Subcutaneous adipose tissue (tissue), 4 donors: ENCODE results near the gene UBTF. TPM values are rescaled to one million over a fixed set of nuclear protein-coding genes. Genes with fewer than 3 reads are reported as not detected.

ENCODE experiments used
- total RNA-seq, 4 donors: library from RNA; depleted of rRNA; stranded (reverse); fragments of >200 nt; gene quantifications; one replicate each; pipeline ENCODE4 v1.1.0, GENCODE V29; 2016
- TF ChIP-seq, protein P1 (sequence below): fragments of 450-650 bp; IDR thresholded peaks from one replicate; pipeline ENCODE4 v1.5.1; 2016; ENCODE audit warnings: low read depth, mild to moderate bottlenecking, control low read depth, antibody characterized with exemption, moderate library complexity

Gene UBTF
- total RNA-seq, 4 donors from 2014 or later: 23.5 to 63.5 (median 35.3) TPM

DNA sequence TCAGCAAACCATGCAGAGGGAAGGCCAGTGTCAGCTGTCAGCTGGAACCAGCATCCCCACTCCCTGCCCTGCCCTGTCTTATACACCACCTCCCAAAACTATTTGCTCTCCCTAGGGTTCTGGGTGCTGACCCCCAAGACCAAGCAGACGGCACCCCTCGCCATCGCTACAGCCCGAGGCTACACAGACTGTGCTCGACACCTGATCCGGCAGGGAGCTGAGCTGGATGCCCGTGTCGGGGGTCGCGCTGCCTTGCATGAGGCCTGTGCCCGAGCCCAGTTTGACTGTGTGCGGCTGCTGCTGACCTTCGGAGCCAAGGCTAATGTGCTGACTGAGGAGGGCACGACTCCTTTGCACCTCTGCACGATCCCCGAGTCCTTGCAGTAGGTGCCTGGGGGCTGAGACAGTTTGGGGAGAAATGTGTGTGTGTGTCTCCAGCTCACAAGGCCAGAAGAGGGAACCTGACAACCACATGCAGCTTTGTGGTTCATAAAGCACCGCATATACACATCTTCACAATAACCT, 47.5 kb downstream of the UBTF start:
- TF ChIP-seq, protein P1, sequence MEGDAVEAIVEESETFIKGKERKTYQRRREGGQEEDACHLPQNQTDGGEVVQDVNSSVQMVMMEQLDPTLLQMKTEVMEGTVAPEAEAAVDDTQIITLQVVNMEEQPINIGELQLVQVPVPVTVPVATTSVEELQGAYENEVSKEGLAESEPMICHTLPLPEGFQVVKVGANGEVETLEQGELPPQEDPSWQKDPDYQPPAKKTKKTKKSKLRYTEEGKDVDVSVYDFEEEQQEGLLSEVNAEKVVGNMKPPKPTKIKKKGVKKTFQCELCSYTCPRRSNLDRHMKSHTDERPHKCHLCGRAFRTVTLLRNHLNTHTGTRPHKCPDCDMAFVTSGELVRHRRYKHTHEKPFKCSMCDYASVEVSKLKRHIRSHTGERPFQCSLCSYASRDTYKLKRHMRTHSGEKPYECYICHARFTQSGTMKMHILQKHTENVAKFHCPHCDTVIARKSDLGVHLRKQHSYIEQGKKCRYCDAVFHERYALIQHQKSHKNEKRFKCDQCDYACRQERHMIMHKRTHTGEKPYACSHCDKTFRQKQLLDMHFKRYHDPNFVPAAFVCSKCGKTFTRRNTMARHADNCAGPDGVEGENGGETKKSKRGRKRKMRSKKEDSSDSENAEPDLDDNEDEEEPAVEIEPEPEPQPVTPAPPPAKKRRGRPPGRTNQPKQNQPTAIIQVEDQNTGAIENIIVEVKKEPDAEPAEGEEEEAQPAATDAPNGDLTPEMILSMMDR: no peak

DNA sequence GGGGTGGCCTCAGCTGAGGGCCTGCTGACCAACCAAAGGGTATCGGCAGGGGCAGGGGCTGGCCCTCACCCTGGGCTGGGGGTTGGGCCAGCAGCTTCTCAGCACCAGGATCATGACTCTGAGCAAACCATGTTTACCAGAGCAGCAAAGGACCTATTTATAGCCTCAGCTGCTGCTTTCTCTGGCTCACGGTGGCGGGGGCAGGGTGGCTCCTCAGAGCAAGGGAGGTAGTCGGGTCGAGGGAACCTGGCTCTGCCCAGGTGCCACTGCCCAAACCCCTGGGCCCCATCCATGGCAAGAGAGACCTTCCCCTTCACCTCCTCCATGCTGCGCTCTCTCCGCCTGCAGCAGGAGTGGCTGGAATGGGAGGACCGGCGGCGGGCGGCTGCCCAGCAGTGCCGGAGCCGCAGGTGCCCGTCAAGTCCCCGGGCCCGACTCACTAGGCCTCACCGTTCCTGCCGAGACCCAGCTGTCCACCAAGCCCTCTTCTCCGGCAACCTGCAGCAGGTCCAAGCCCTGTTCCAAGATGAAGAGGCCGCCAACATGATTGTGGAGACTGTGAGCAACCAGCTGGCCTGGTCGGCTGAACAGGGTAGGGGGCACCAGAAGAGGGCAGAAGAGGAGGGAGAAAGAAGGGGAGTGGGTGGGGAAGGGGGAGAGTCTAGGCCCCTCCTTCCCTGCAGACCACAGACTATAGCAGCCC, 48.8 kb downstream of the UBTF start, which contains the start of gene ASB16:
Gene ASB16 (plus strand): TSS at position 206 of the 703 bp plus-strand sequence. CDS start 86 bp downstream, at position 292.
- TF ChIP-seq, protein P1: no peak

DNA sequence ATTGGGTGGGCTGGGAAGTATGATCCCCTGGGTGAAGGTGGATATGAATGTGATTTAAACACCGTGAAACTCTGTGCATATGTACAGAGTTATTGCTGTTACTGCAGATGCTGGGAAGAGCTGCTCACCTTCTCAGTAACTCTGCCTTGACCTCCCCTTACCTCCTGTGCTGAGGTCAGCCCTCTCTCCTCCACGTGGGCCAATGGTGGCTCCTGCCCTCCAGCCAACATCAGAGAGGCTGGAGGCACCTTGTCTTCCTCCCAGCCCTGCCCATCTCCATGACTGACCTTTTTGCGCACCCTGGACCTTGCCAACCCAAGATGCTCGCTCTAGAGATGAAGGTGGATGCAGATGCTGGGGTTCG, 49.4 kb downstream of the UBTF start:
- TF ChIP-seq, protein P1: no peak

DNA sequence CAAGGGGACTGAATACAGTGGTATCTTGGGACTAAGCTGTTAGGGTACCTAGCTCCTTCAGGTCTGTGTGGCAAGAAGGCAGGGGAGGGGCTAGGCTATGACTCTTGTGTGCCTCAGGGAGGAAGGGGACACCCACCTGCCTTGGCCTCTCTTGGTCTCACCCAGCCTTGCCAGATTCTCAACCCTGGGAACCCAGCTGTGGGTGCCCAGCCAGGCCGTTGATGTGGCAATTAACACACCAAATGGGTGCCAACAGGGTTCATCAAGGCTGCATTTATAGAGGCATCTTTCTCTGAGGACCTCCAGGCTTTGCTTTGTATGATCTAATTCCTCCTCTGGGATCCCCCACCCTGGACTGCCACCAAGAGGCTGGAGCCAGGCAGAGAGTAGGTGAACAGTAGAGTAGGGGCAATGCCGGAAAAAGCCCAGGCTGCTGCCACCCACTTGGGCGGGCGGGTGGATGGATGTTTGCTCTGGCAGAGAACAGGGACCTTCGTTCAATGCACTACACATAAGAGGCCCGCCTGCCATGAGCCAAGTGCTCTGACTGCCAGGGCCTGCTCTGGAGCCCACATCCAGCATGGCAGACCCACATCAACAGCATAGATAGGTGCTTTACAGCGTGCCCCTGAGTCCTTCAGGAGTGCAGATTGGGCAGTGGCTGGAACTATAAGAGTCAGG, 52.2 kb downstream of the UBTF start:
- TF ChIP-seq, protein P1: no peak

DNA sequence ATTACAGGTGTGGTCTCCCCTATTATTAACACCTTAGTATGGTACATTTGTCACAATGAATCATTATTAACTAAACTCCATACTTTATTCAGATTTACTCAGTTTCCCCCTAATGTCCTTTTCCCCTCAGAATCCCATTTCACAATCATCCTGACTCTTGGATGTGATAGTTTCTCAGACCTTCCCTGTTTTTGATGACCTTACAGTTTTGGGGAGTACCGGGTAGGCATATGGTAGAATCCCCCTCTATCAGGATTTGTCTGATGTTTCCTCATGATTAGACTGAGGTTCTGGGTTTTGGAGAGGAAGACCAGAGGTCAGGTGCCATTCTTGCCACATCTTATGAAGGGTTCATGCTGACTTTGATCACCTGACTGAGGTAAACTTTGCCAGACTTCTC, 55.0 kb downstream of the UBTF start:
- TF ChIP-seq, protein P1: no peak

DNA sequence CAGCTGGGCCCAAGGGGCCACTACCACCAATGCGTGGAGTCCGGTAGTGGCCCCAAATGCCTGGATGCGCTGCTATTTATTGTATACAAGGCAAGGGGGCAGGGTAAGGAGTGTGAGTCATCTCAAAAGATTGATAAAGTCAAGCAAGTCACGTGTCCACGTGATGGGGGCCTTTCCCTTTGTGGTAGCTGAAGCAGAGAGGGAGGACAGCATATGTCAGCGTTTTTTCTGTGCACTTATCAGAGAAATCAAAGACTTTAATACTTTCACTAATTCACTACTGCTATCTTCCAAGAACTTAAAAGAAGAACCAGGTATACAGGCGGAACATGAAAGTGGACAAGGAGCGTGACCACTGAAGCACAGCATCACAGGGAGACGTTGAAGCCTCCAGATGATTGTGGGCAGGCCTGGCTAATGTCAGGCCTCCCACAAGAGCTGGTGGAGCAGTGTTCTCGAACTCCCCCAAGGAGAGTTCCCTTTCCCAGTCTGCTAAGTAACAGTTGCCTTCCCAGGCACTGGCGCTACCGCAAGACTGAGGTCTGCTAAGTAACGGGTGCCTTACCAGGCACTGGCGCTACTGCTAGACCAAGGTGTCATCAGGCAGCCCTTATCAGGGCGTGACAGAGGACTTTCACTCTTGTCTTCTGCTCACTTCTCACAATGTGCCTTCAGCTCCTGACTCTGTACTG, 59.8 kb downstream of the UBTF start:
- TF ChIP-seq, protein P1: no peak

DNA sequence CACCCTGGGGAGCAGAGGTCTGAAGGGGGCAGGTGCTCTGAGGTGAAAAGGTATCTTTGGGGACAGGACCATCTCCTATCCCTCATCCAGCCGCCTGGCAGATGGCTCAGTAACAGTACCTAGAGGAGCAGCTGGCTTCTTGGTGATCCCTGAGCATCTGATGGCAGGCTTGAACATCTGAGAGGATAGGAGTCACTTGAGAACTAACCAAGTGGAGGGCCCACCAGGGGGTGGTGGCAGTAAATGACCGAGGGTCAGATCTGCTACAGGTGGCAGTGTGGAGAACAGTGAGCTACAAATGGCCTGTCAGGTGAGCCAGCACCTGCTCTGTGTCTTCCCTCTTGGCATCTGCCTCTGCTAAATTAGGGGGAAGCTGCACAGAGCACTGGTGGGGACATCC, 64.0 kb downstream of the UBTF start:
- TF ChIP-seq, protein P1: no peak
